Right forelimb (tissue), 1 donor: ENCODE data around the gene CRKL.

Experiments used
- DNase-seq: peaks from one replicate; pipeline ENCODE4 v3.0.0-alpha.2; 2018

CRKL gene

GRCh38 chr22:20998411-20999336 is 81.5 kb downstream of the CRKL start:
- no peak for DNase-seq

- no peak for DNase-seq
These were observed 82.4 kb downstream of the CRKL start for GRCh38 chr22:20999350-21000206.

- no peak for DNase-seq
These were observed 83.2 kb downstream of the CRKL start for GRCh38 chr22:21000207-21000986.

- DNase-seq, result peak; percentile 61
These were observed 83.9 kb downstream of the CRKL start for GRCh38 chr22:21000987-21001600.

GRCh38 chr22:21001601-21002325 is 84.6 kb downstream of the CRKL start, which contains the start of gene THAP7:
THAP7 (minus strand) TSS chr22:21002118; CDS start chr22:21001911, 207 bp downstream.
- peak; percentile 98 for DNase-seq
